HEK293 (cell line): ENCODE data around the gene PRKCE.

ENCODE experiments used
- CTCF ChIA-PET: fragments of 350-600 bp; formaldehyde crosslinking; extraction: SDS; loops from one replicate; lab custom pipeline; 2021; ENCODE audit warnings: antibody characterized with exemption; lab: Yijun Ruan, JAX
- POLR2A ChIA-PET: fragments of 300-600 bp; formaldehyde crosslinking; extraction: SDS; loops from one replicate; lab custom pipeline; 2020; ENCODE audit warnings: antibody characterized with exemption, inconsistent platforms; lab: Yijun Ruan, JAX
- H3K27ac ChIP-seq: fragments of 200-500 bp; sonication (Bioruptor generic); 2 replicates; pipeline ENCODE4 v1.5.1; 2014; ENCODE audit warnings: low read depth, low read length, control low read depth, inconsistent platforms; ENCODE audit errors: extremely low read depth
- H3K36me3 ChIP-seq, 2 experiments: fragments of 200-500 bp in 1 of 2; sonication (Bioruptor generic) in 1 of 2; 1 replicate in 1 of 2; 2 replicates in 1 of 2; pipeline ENCODE4 v1.5.1; 2014 to 2017; ENCODE audit warnings: inconsistent platforms in 2 of 2, low read length in 2 of 2; ENCODE audit not compliant: control insufficient read depth in 2 of 2, insufficient read depth in 1 of 2
- H3K4me1 ChIP-seq: fragments of 200-500 bp; sonication (Bioruptor generic); 2 replicates; pipeline ENCODE4 v1.5.1; 2014; ENCODE audit warnings: mild to moderate bottlenecking, low read length, inconsistent platforms; ENCODE audit not compliant: control insufficient read depth, insufficient read depth
- H3K4me3 ChIP-seq: 2 replicates; pipeline ENCODE4 v1.5.1; 2011; ENCODE audit warnings: low read depth, mild to moderate bottlenecking, control low read depth, low read length, moderate library complexity
- H3K9me3 ChIP-seq: fragments of 200-500 bp; sonication (Bioruptor generic); 2 replicates; pipeline ENCODE4 v1.5.1; 2014; ENCODE audit warnings: low read depth, low read length, inconsistent platforms; ENCODE audit not compliant: control insufficient read depth, insufficient read depth
- BCL6B ChIP-seq: fragments of 450-650 bp; formaldehyde crosslinking; IDR thresholded peaks from 2 replicates; pipeline ENCODE4 v1.5.1; 2017; ENCODE audit warnings: missing biosample characterization, missing genetic modification characterization
- GLIS1 ChIP-seq: fragments of 450-650 bp; formaldehyde crosslinking; IDR thresholded peaks from 2 replicates; pipeline ENCODE4 v1.5.1; 2016; ENCODE audit warnings: missing biosample characterization, missing genetic modification characterization
- OSR2 ChIP-seq: fragments of 450-650 bp; formaldehyde crosslinking; IDR thresholded peaks from 2 replicates; pipeline ENCODE4 v1.5.1; 2016; ENCODE audit warnings: missing biosample characterization, missing genetic modification characterization
- SALL2 ChIP-seq: fragments of 450-650 bp; formaldehyde crosslinking; IDR thresholded peaks from 2 replicates; pipeline ENCODE4 v1.5.0; 2017; ENCODE audit warnings: missing biosample characterization, mild to moderate bottlenecking, missing genetic modification characterization, borderline replicate concordance
- TCF7L2 ChIP-seq: IDR thresholded peaks from 2 replicates; pipeline ENCODE4 v1.6.1; 2011; ENCODE audit warnings: low read depth, mild to moderate bottlenecking, inconsistent platforms, low read length, moderate library complexity, borderline replicate concordance
- ZBTB10 ChIP-seq: fragments of 450-650 bp; formaldehyde crosslinking; IDR thresholded peaks from 2 replicates; pipeline ENCODE4 v1.5.1; 2016; ENCODE audit warnings: missing biosample characterization, missing genetic modification characterization
- ZBTB17 ChIP-seq: fragments of 450-650 bp; formaldehyde crosslinking; IDR thresholded peaks from 2 replicates; pipeline ENCODE4 v1.5.1; 2016; ENCODE audit warnings: missing biosample characterization, missing genetic modification characterization
- ZBTB49 ChIP-seq: fragments of 450-650 bp; formaldehyde crosslinking; IDR thresholded peaks from 2 replicates; pipeline ENCODE4 v1.5.1; 2016; ENCODE audit warnings: missing biosample characterization, missing genetic modification characterization, low read depth
- ZFP3 ChIP-seq: fragments of 450-650 bp; formaldehyde crosslinking; IDR thresholded peaks from 2 replicates; pipeline ENCODE4 v1.5.1; 2016; ENCODE audit warnings: low read depth, missing biosample characterization, missing genetic modification characterization
- ZNF133 ChIP-seq: fragments of 450-650 bp; formaldehyde crosslinking; IDR thresholded peaks from 2 replicates; pipeline ENCODE4 v1.5.1; 2016; ENCODE audit warnings: missing biosample characterization, missing genetic modification characterization
- ZNF274 ChIP-seq, 2 experiments: fragments of 200-500 bp in 1 of 2; fragments of 450-650 bp in 1 of 2; sonication (Bioruptor generic) in 1 of 2; formaldehyde crosslinking in 1 of 2; IDR thresholded peaks; 2 replicates each; pipeline versions ENCODE4 v1.5.1 to v1.6.1; 2014 to 2016; ENCODE audit warnings: borderline replicate concordance in 1 of 2, inconsistent platforms in 1 of 2, low read length in 1 of 2, missing biosample characterization in 1 of 2, missing genetic modification characterization in 1 of 2
- ZNF292 ChIP-seq: fragments of 450-650 bp; formaldehyde crosslinking; IDR thresholded peaks from 2 replicates; pipeline ENCODE4 v1.5.1; 2016; ENCODE audit warnings: low read depth, missing biosample characterization, missing genetic modification characterization, borderline replicate concordance
- ZNF335 ChIP-seq: fragments of 450-650 bp; formaldehyde crosslinking; conservative IDR thresholded peaks from 2 replicates; pipeline ENCODE4 v1.5.1; 2016; ENCODE audit warnings: missing biosample characterization, missing genetic modification characterization
- ZNF366 ChIP-seq: fragments of 450-650 bp; formaldehyde crosslinking; conservative IDR thresholded peaks from 2 replicates; pipeline ENCODE4 v1.5.1; 2016; ENCODE audit warnings: missing biosample characterization, missing genetic modification characterization
- ZNF37A ChIP-seq: fragments of 450-650 bp; IDR thresholded peaks from 2 replicates; pipeline ENCODE4 v1.5.1; 2018; ENCODE audit warnings: missing biosample characterization, missing genetic modification characterization
- ZNF394 ChIP-seq: fragments of 450-650 bp; formaldehyde crosslinking; IDR thresholded peaks from 2 replicates; pipeline ENCODE4 v1.5.1; 2016; ENCODE audit warnings: missing biosample characterization, missing genetic modification characterization, mild to moderate bottlenecking, moderate library complexity, borderline replicate concordance
- ZNF423 ChIP-seq: fragments of 450-650 bp; formaldehyde crosslinking; IDR thresholded peaks from 2 replicates; pipeline ENCODE4 v1.5.1; 2016; ENCODE audit warnings: missing biosample characterization, missing genetic modification characterization
- ZNF501 ChIP-seq: fragments of 450-650 bp; formaldehyde crosslinking; IDR thresholded peaks from 2 replicates; pipeline ENCODE4 v1.5.1; 2016; ENCODE audit warnings: missing biosample characterization, missing genetic modification characterization
- ZNF571 ChIP-seq: fragments of 450-650 bp; formaldehyde crosslinking; IDR thresholded peaks from 2 replicates; pipeline ENCODE4 v1.5.0; 2017; ENCODE audit warnings: missing biosample characterization, missing genetic modification characterization
- ZNF664 ChIP-seq: fragments of 450-650 bp; formaldehyde crosslinking; IDR thresholded peaks from 2 replicates; pipeline ENCODE4 v1.5.1; 2016; ENCODE audit warnings: missing biosample characterization, missing genetic modification characterization
- ZNF692 ChIP-seq: fragments of 450-650 bp; formaldehyde crosslinking; IDR thresholded peaks from 2 replicates; pipeline ENCODE4 v1.5.1; 2016; ENCODE audit warnings: missing biosample characterization, missing genetic modification characterization
- ZNF701 ChIP-seq: fragments of 450-650 bp; formaldehyde crosslinking; IDR thresholded peaks from 2 replicates; pipeline ENCODE4 v1.5.1; 2016; ENCODE audit warnings: missing biosample characterization, missing genetic modification characterization
- ZNF768 ChIP-seq: fragments of 450-650 bp; formaldehyde crosslinking; IDR thresholded peaks from 2 replicates; pipeline ENCODE4 v1.5.1; 2018; ENCODE audit warnings: missing biosample characterization, mild to moderate bottlenecking, missing genetic modification characterization
- ZNF777 ChIP-seq: fragments of 450-650 bp; formaldehyde crosslinking; IDR thresholded peaks from 2 replicates; pipeline ENCODE4 v1.5.1; 2017; ENCODE audit warnings: missing biosample characterization, missing genetic modification characterization, borderline replicate concordance
- TF ChIP-seq, protein P1 (sequence below): fragments of 450-650 bp; IDR thresholded peaks from 2 replicates; pipeline ENCODE4 v1.5.1; 2018; ENCODE audit warnings: missing biosample characterization, missing genetic modification characterization

The PRKCE gene

GRCh38 chr2:45860136-45861121 lies 209.0 kb downstream of the PRKCE start:
- H3K4me1 ChIP-seq, result peaks cover 10% of the 10 kb centered on the region
- no peak overlapping the region for H3K4me3 ChIP-seq
- ChIA-PET CTCF (interaction anchor here (0.7 kb wide), 1 partner anchor 218 kb away, joined by 3 read pairs; no protein-coding TSS in a partner anchor), POLR2A (no interaction called here)
- H3K27ac ChIP-seq, result no peak overlapping the region
- H3K36me3 ChIP-seq, result no peaks in the 10 kb centered on the region
- no peaks in the 10 kb centered on the region for H3K9me3 ChIP-seq
- TF ChIP-seq ZBTB49 (tag by site-specific recombination) (no peak), ZNF692 (tag by site-specific recombination) (no peak), ZBTB17 (tag by site-specific recombination) (peak; percentile 35; the same call in 1 of the 2 replicates), ZNF777 (tag by site-specific recombination) (no peak), ZNF571 (tag by site-specific recombination) (no peak), OSR2 (tag by site-specific recombination) (peak; percentile 81), ZNF423 (tag by site-specific recombination) (no peak), ZNF292 (tag by site-specific recombination) (no peak), ZNF37A (tag by site-specific recombination) (no peak), ZBTB10 (tag by site-specific recombination) (no peak), ZNF335 (tag by site-specific recombination) (no peak), ZNF394 (no peak), ZNF133 (tag by site-specific recombination) (no peak), ZNF501 (no peak), ZNF366 (tag by site-specific recombination) (no peak), GLIS1 (tag by site-specific recombination) (no peak), ZNF664 (tag by site-specific recombination) (peak; percentile 75), ZNF274 (IDR thresholded peaks at IDR 0.05; ENCODE audit: low read length) (no peak), ZNF274 (tag by site-specific recombination; IDR thresholded peaks at IDR 0.05; ENCODE audit: borderline replicate concordance) (no peak), SALL2 (tag by site-specific recombination) (no peak), ZFP3 (no peak), BCL6B (tag by site-specific recombination) (0 out of 2 replicates have a peak, but pooled peaks have one; percentile 38), ZNF701 (tag by site-specific recombination) (no peak), TCF7L2 (no peak), ZNF768 (no peak)
- TF ChIP-seq, protein P1, sequence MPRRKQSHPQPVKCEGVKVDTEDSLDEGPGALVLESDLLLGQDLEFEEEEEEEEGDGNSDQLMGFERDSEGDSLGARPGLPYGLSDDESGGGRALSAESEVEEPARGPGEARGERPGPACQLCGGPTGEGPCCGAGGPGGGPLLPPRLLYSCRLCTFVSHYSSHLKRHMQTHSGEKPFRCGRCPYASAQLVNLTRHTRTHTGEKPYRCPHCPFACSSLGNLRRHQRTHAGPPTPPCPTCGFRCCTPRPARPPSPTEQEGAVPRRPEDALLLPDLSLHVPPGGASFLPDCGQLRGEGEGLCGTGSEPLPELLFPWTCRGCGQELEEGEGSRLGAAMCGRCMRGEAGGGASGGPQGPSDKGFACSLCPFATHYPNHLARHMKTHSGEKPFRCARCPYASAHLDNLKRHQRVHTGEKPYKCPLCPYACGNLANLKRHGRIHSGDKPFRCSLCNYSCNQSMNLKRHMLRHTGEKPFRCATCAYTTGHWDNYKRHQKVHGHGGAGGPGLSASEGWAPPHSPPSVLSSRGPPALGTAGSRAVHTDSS, result no peak
